ENCODE measurements around the gene S100A6.
A peak's percentile ranks its signal among the peaks of the same experiment; 100 is the strongest.
"Not testable (repeated sequence)": the region's sequence is repeated elsewhere in the genome, so short reads cannot be mapped to it uniquely, and the experiment has no call there.

The S100A6 gene

DNA sequence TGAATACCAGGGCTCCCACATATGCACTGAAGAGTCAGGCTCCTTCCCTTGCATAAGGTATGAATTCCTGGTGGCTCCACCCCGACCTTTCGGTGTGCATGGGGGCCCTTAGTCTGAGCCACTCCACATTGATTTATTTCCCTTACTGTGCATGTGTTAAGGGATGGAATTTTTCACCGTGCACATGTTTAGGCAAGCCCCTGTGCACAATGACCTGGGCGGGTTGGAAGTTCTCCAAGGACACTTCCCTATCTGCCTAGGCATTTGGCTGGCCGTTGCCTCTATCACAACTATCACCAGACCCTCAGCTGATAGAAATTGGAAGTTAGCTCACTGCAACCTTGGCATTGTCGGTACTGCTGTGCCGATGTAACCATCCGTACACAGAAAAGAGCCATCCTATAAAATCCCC lies 9.7 kb downstream of the S100A6 start:
- no peak for DNase-seq

DNA sequence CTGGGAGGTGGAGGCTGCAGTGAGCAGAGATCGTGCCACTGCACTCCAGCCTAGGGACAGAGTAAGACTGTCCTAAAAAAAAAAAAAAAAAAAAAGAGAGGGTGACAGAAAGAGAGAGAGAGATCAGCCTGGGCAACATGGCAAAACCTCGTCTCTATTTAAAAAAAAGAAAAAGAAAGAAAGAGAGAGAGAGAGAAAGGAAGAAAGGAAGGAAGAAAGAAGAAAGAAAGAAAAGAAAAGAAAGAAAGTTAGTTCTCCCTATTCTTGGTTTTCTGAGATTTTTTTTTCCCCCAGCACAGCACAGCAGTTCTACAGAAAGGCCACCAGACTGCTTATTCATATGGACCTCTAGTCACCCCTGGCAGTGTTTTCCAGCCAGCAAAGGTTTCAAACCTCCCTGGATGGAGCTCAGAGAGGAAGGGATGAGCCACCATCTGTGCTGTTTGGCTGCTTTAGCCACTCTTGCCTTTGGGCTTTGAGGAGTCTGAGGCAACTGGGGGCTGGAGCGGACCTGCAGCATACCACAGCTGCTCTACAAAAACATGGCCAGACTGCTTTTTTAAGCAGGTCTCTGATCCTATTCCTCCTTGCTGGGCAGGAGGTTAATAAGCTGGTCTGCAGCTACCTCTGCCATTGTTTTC lies 10.6 kb downstream of the S100A6 start:
- no peak for DNase-seq

DNA sequence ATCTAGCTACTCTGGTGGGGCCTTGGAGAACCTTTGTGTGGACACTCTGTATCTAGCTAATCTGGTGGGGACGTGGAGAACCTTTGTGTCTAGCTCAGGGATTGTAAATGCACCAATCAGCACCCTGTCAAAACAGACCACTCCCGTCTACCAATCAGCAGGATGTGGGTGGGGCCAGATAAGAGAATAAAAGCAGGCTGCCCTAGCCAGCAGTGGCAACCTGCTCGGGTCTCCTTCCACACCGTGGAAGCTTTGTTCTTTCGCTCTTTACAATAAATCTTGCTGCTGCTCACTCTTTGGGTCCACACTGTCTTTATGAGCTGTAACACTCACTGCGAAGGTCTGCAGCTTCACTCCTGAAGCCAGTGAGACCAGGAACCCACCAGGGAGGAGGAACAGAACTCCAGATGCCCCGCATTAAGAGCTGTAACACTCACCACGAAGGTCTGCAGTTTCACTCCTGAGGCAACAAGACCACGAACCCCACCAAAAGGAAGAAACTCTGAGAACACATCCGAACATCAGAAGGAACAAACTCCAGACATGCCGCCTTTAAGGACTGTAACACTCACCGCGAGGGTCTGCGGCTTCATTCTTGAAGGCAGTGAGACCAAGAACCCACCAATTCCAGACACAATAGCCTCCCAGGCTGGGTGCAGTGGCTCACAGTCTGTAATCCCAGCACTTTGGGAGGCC lies 13.3 kb downstream of the S100A6 start:
- DNase-seq: not testable (repeated sequence)

DNA sequence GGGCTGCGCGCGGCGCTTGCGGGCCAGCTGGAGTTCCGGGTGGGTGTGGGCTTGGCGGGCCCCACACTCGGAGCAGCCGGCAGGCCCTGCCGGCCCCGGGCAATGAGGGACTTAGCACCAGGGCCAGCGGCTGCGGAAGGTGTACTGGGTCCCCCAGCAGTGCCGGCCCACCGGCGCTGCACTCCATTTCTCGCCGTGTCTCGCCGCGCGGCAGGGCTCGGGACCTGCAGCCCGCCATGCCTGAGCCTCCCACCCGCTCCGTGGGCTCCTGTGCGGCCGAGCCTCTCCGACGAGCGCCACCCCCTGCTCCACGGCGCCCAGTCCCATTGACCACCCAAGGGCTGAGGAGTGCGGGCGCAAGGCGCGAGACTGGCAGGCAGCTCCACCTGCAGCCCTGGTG lies 14.0 kb downstream of the S100A6 start:
- DNase-seq: not testable (repeated sequence)

DNA sequence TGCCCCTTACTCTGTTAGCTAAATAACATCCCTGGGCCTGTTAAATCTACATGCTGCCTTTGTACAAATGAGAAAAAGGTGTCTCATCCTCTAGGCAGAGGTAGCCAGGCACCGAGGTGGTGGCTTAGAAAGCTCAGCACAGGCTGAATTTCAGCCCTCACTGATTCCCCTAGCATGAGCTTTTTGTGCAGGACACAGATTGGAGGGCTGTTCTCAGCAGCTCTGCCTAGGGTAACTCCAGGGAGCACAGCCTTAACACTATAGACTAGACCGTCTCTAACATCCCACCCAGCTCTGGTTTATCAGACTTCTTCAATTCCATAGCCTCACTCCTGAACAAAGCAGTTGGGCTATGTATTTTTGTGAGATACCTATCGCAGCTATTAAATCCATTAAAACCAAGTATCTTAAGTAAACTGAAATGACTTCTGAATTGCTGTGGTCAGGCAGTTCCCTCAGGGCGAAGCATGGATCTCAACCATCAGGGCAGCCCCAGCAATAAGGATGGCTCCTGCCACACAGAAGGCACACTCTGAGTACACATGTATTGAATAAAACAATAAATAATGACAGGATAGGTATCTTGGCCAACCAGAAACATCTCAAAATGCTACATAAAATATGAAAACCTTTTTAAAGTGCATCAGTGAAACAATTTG lies 14.8 kb downstream of the S100A6 start:
- DNase-seq: no peak

DNA sequence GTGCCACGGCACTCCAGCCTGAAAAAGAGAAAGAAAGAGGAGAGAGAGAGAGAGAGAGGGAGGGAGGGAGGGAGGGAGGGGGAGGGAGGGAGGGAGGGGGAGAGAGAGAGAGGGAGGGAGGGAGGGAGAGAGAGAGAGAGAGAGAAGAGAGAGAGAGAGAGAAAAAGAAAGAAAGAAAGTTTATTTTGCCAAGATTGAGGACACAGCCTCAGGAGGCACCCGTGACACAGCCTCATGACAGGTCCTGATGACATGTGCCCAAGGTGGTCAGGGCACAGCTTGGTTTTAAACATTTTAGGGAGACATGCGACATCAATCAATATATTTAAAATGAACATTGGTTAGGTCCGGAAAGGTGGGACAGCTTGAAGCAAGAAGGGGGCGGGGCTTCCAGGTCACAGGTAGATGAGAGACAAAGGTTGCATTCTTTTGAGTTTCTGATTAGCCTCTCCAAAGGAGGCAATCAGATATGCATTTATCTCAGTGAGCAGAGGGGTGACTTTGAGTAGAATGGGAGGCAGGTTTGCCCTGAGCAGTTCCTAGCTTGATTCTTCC lies 15.6 kb downstream of the S100A6 start:
- DNase-seq: not testable (repeated sequence)

DNA sequence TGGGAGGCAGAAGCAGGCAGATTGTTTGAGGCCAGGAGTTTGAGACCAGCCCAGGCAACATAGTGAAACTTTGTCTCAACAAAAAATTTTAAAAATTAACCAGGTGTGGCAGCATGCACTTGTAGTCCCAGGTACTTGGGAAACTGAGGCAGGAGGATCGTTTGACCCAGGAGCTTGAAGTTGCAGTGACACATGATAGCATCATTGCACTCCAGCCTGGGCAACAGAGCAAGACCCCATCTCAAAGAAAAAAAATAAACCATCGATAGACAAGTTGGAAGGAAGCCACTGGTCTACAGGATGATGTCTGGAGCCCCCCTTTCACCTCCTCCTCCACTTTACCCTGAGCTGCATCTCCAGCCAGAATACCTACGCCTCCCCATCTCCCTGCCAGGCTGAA lies 16.5 kb downstream of the S100A6 start:
- no peak for DNase-seq

DNA sequence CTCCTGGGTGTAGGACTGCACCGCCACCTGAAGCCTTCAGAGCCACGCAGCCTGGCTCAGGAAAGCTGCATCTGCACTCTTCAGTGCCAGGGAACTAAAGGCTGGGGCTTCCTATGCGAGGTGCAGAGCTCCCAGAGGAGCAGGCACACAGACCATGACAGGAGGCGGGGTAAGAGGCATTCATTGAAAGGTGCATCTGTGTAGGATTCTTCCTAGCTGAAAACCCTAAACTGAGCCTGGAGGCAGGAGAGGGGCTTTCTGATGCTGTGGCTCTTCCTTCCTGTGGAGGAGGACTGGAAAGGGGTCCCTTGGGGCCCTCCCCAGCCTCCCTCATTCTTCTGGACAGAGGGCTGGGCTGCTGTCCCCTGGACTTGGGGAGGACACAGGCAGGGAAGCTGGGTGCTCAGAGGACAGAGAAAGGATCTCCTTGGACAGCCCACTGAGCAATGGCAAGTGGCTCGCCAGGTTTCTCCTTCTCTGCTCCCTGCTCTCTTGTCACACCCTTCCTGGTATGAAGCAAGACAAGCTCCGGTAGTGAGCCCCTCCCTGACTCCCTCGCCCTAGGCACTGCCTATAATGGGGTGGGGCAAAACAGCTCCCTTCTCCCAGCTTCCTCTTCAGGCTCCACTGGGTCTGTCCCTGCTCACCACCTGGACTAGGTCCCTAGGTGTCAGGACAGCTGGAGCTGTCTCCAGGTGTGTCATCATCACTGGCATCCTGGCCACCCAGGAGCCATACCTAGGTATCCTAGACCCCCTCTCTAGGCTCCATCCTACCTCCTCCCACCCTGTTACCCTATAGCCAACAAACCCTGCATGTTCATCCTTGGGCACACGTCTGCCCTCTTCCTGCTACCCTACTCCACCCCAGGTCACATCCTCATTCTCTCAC lies 20.0 kb downstream of the S100A6 start:
- DNase-seq: no peak

DNA sequence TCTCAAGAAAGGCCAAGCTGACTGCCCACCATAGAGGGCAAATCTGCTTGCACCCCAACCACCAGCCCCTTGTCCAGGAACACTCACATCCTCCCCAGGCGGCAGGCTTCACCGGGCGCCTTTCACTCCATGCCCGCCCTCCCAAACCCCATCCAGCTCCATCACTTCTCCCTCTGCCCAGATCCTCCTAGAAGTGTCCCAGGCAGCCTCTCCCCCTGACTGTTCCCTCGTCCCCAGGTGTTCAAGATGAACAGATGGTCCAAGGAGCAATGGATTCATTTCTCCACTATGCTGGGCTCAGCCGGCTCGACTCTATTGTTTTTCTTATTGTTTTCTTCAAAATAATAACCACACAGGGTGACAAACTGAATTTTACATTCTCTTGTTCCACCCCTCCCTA lies 22.1 kb downstream of the S100A6 start:
- no peak for DNase-seq

DNA sequence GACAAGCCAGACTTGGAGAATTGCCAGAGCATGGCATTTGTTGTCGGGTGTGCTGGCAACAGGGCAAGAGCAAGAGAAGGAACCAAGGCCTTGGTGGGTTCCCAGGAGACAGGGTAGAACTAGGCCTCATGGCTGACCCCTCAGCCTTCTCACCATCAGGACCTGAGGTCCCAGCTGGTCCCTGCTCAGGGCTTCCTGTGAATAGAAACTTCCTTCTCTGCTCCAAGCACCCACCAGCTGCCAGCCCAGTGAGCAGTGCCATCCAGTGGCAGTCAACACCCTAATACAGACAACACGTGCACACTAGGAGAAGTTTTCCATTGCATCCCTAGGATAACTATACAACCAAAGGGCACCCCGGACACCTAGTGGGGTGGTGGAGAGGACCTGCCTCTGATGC lies 22.8 kb downstream of the S100A6 start:
- no peak for DNase-seq

DNA sequence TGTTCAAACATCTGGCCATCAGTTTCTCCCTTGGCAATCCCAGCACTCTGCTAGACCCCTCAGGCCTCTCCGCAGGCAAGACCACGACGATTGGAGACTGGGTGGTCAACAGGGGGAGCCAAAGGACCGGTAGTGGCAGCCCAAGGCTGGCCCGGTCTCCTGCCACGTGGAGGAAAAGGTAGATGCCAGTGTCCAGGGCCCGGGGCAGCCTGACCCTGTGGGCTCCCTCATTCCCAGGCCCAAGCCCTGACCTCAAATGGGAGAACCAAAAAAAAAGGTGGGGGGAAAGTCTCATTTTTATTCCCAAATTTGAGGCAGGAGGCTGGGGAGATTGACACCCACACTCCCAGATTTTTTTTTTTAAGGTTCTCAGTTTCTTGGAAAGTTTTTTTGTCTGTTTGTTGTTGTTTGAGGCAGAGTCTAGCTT lies 24.8 kb downstream of the S100A6 start:
- peak; percentile 82 for DNase-seq

DNA sequence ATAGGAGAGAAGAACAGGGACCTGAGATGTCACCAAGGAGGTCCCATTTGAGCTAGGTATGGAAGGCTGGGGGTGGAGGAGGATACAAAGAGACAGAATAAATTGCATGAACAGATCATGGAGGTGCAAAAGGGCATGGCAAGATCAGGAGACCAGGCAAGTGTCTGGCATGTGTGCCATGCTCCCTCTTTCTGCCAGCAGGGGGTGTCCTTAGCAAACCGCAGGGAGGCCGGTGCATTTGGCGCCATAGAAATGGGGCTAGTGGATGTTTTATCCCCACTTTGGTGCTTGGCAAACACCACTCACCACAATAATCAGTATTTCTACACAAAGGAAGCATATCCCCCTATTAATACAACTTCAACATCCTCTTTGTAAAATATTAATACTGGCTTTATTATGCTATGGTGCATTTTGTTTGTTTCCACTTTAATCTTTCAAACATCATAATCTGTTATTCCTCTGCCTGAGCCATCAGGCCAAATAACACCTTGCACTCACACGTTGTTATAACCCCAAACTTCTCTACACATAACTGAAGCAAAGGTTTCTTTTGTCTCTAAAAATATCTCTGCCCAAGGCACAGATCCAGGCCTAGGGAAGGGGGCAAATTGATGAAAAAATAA lies 25.9 kb downstream of the S100A6 start:
- DNase-seq: peak; percentile 72

DNA sequence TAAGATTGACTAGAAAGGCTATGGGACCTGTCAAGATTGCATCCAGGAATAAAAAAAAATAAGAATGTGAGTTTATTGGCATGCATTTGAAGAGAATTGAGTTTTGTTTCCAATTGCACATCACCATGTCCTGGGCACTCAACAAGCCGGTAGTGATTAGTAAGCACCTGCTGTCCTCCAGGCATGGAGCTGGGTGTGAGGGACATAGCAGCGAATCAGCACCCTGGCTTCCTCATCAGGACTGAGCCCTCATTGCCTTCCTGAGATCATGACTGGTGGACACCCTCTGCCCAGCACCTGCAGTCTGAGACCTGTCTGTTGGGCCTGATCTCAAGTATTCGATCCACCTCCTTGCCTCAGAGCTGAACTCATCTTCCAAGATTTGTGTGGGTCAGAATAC lies 26.8 kb downstream of the S100A6 start:
- DNase-seq: no peak

DNA sequence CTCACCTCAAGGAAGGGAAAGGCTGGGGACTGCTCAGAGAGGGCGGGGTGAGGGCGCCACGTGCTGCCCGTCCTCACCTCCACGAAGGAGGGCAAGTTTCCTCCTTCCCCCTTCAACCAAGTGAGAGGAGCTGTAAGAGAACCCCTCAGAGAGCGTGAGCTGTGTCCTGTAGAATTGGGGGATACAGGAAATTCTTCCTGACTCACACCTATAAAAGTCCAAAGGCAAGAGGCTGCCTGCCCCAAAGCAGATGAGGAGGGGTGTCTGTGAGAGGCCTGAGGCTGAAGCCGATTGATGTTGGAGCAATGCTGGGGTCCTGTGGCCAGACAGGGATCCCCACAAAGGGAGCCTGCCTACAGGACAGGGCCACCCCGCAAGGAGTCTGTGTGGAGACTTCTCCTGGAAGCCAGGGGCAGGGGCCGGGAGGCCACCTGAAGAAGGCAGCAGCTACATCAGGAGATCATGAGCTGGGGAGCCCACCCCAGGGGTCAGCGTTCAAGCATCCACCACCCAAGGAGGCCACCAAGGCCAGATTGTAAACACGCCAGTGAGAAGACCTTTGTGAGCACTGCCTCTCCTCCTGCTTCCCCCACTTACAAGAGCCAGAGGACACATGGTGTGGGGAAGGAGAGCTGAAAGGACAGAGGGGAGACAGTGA lies 27.7 kb downstream of the S100A6 start:
- no peak for DNase-seq

DNA sequence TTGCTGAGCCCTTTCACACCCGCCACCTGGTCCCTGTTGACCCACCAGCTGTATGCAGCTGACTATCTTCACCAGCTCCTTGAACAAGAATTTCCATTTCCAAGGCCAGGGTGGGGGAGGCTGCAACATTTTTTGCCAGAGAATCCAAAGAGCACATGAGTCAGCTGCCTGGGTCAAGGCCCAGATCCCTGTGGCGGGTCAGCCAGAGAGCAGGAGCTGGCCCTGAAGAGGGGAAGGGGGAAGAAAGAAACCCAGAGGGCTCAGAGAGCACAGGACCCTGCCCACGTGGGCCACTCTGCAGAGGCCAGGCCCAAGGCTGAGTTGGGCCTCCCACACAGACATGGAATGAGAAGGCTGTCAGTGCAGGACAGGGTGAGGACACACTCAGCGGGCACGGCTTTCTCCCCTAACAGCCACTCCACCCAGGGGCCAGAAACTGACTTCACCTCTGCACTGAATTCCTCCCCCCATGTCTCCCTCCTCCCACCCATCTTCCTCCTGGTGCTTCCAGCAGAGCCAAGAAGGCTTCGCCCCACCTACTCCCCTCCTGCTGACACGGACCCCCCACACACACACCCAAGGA lies 28.9 kb downstream of the S100A6 start:
- no peak for DNase-seq

DNA sequence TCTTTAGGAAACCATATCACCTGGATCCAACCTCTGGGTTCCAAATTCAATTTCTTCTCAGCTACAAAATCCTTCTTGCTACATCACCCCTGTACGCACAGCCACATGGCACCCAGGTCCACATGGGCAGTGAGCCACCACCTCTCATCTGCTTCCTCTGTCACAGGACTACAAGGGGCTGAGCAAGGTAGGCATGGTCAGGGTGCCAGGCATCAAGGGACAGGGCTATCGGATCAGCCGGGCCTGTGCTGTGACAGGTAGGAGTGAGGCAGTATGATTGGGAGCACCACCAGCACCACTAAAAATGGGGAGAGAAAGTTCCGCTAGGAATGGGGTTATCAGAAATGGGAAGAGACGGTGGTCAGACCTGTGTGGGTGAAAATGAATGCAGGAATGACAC lies 29.4 kb downstream of the S100A6 start:
- no peak for DNase-seq

DNA sequence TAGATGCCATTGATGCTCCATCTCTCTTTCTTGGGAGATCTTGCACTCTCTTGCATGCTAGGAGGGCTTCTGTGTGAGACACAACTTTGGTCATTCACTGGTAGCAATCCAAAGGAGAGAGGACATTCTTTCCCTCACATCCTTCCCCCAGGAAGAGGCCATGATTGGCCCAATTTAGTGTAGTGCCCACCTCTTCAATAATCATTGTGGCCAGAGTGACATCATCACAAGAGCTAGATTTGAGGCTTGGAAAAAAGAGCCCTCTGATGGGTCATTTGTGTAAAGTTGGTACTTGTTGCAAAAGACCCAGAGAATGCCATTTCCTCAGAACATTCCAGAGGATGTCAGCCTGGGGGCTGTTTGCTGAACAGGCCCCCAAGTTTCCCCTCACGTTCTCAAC lies 30.2 kb downstream of the S100A6 start:
- DNase-seq: no peak

DNA sequence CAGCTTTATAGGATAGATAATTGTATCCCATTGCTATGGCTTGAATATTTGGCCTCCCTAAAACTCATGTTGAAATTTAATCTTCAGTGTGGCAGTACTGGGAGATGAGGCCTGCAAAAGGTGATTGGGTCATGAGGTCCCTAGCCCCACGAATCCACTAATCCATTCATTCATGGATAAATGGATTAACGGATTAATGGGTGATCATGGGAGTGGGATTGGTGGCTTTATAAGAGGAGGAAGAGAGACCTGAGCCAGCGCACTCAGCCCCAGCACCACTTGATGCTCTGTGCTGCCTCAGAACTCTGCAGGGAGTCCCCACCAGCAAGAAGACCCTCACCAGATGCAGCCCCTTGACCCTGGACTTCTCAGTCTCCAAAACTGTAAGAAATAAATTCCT lies 32.0 kb downstream of the S100A6 start:
- DNase-seq: no peak

DNA sequence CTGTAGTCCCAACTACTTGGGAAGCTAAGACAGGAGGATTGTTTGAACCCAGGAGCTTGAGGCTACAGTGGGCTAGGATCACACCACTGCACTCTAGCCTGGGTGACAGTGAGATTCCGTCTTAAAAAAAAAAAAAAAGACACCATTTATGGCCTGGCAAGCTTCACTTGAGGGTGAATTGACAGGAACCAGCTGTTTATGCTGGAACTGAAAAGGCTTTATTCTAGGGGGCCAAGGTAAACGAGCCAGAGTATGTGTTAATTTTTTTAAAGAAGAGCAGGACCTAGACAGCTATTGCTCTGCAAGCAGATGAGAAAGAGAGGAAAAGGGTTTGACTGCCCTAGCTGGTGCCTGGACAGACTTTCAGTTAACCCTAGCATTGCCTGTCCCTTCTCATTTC lies 37.0 kb downstream of the S100A6 start:
- no peak for DNase-seq

DNA sequence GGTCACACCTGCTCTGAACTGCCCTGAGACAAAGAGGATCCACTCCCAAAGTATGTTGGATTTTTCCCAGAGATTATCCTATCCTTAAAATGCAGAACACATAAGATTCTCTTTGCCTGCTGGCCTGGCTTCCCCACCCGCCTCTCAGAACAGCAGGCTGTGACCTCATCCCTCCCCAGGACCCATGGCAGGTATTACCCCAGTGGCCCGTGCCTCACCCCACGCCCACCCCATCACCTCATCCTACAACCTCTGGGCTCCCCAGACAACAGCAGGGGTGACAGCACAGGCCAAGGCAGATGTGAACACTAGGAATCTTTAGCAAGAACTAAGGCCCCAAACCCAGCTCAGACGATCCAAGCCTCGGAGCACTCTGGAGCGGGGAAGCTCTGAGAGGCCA lies 40.3 kb downstream of the S100A6 start:
- DNase-seq: no peak

DNA sequence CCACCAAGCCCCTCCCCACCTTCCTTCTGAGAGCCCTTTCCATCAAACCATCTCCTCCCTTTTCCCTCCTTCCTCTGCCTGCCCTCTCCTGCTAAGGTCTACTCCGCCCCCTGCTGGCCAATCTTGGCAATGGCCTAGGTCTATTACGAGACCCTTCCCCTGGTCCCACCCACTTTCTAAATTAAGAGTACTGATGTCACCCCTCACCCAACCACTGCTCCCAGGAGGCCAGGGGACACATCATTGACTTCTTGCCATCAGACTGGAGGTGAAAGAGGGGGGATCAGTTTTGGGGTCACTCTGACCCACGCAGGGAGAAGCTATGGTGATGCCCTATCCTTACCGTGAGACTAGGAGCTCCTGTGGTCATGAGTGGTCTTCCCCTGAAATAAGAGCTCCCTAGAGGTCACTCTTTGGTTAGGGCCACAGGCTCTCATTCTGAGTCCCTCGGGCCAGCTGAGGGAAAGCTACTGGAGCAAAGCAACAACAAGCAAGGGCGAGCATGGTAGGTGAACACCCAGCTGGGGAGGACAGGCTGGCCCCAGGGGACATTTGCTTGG lies 40.7 kb downstream of the S100A6 start:
- DNase-seq: peak; percentile 69
